GM12891 (cell line): Measurements from ENCODE around the gene ZFYVE1.

Source experiments
- DNase-seq: peaks from one replicate; pipeline ENCODE4 v3.0.0; 2011; ENCODE audit warnings: low spot score; ENCODE audit not compliant: insufficient read length
- FAIRE-seq: peaks from 2 replicates; lab custom pipeline; 2011; peaks lifted over from hg19 to GRCh38; lab: Jason Lieb, UNC
- PAX5 ChIP-seq: IDR thresholded peaks from 2 replicates; pipeline ENCODE4 v1.6.1; 2011; ENCODE audit warnings: low read length, moderate library complexity, mild to moderate bottlenecking; ENCODE audit not compliant: insufficient read depth, severe bottlenecking
- POLR2A ChIP-seq: IDR thresholded peaks from 2 replicates; pipeline ENCODE4 v1.6.1; 2011; ENCODE audit warnings: low read depth, low read length, control low read depth
- POLR2AphosphoS5 ChIP-seq: IDR thresholded peaks from 2 replicates; pipeline ENCODE4 v1.6.1; 2011; ENCODE audit warnings: low read depth, low read length, control low read depth
- POU2F2 ChIP-seq: IDR thresholded peaks from 2 replicates; pipeline ENCODE4 v1.6.1; 2011; ENCODE audit warnings: low read depth, mild to moderate bottlenecking, control low read depth, low read length, moderate library complexity
- SPI1 ChIP-seq: IDR thresholded peaks from 2 replicates; pipeline ENCODE4 v1.6.1; 2011; ENCODE audit warnings: low read depth, low read length, control low read depth
- TAF1 ChIP-seq: IDR thresholded peaks from 2 replicates; pipeline ENCODE4 v1.6.1; 2011; ENCODE audit warnings: low read depth, low read length, control low read depth

ZFYVE1 gene

DNA sequence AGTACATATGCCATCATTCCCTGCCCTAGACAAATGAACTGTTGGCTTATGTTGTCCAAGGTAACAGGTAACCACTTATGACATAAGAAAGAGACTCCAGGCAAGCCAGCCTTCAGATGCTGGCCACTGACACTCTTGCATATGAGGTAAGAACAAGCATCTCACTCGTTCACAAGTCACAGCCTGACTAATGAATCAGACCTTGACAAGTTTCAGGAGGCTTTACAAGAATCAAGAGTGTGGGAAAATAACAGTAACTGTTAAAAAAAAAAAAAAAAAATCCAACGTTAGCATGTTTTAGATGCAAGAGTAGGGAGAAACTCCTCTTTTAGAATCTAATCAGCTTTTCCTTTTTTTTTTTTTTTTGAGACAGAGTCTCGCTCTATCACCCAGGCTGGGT lies 40.7 kb downstream of the ZFYVE1 start:
- no peak for DNase-seq
- TF ChIP-seq POU2F2 (no peak), POLR2AphosphoS5 (no peak), PAX5 (no peak), SPI1 (no peak), POLR2A (no peak), TAF1 (no peak)
- no peak for FAIRE-seq

DNA sequence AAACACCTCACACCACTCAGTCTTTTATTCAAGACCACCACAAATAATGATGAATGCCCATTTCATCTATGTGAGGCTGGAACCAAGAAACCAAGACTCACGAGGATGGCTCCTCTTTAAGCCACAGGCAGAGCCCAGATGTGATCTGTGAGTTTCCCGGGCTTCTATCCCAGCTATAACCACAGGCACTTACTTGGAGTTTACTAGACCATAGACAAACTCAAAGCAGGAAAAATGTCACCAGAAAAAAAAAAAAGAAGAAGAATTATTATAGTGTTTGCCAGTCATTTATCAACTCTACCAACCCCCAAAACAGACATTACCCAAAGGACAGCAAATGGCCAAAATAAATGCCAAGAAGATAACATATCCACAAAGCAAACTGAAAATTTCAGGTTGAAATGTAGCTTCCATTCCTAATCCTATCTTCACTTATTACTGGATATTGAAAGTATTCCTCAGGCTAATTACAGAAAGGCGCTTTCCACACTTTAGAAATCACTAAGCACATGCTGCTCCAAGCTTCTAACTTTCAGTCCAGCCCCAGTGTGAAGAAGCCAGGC lies 44.7 kb downstream of the ZFYVE1 start:
- no peak for TF ChIP-seq POU2F2
- no peak for TF ChIP-seq SPI1
- no peak for TF ChIP-seq TAF1
- TF ChIP-seq POLR2AphosphoS5, result no peak
- TF ChIP-seq POLR2A, result no peak
- no peak for TF ChIP-seq PAX5

DNA sequence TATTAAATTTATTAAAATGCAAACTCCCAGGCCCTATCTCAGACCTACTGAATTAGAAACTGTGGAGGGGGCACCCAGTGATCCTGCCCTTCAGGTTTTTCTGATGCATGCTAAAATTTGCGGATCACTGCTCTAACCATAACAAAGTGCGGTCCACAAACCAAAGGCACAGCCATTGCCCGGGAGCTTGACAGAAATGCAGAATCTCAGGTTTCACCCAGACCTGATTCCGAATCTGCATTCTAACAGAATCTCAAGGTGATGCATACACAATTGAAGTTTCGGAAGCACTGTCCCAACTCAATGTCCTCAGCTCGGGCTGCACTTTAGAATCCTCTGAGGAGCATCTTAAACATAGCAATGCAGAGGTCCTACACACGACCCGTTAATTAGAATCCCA lies 46.0 kb downstream of the ZFYVE1 start:
- FAIRE-seq (no peak), DNase-seq (no peak)
- TF ChIP-seq TAF1 (no peak), PAX5 (no peak), POLR2A (no peak), POU2F2 (no peak), SPI1 (no peak), POLR2AphosphoS5 (no peak)

More for the DNA sequence above, 44.7 kb downstream of the ZFYVE1 start:
- FAIRE-seq (no peak), DNase-seq (no peak)

DNA sequence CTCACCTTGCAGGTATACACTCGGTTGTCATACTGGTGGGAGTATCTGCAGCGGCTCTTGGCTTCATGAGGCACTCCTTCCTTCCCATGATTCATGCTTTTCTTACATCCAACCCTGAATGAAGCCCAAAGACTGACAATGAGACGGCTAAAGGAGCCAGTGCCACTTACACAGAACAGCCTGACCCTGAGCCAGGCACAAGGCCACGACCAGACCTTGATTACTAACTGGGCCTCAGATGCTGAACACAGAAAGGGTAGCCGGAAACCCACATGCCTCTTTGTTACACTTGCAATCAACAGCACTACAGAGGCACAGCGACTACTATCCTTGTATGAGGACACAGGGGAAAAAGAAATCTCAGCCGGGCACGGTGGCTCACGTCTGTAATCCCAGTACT lies 48.0 kb downstream of the ZFYVE1 start:
- no peak for FAIRE-seq
- TF ChIP-seq PAX5, result no peak
- TF ChIP-seq SPI1, result no peak
- no peak for TF ChIP-seq TAF1
- TF ChIP-seq POLR2AphosphoS5, result no peak
- DNase-seq, result no peak

DNA sequence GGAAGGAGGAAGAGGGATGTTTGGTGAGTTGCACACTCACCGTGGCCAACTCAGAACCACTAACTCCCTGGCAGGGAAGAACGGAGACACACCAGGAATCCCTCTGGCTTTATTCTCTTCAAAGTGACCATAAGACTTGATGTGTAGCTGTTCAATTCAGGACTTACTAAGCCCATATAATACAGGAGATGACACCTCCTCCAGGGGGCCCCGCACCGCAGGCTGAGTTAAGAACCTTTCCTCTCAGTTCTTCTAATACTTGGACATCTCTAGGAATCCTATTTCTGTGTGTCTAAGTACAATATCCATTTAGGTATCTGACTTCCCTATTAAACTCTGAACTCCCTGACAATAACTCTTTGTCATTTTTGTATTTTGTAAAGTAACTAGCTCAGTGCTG lies 51.1 kb downstream of the ZFYVE1 start:
- DNase-seq (no peak), FAIRE-seq (no peak)
- TF ChIP-seq PAX5, result no peak
- TF ChIP-seq TAF1, result no peak
- TF ChIP-seq POU2F2, result no peak
- no peak for TF ChIP-seq SPI1
- TF ChIP-seq POLR2AphosphoS5, result no peak
- no peak for TF ChIP-seq POLR2A

DNA sequence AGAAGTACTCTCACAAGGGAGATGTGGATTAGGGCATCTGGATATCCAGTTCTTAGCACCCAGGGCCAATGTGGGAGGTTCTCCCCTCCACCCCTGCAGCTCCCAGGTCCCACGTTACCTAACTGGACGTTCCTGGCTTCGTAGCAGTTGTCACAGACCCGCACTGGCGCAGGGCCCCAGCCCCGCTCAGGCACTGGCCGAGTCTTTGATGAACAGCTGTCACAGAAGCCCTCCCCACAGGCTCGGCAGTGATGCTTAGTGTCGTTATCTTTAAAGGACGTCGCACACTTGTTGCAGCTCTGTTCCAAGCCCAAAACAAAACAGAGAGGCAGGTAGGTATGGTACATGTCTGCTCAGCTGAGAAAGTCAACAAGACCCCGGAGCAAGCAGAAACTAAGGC lies 52.2 kb downstream of the ZFYVE1 start:
- DNase-seq, result no peak
- no peak for FAIRE-seq
- no peak for TF ChIP-seq PAX5
- TF ChIP-seq POU2F2, result no peak
- TF ChIP-seq POLR2AphosphoS5, result no peak
- no peak for TF ChIP-seq TAF1
- TF ChIP-seq SPI1, result no peak
- no peak for TF ChIP-seq POLR2A

DNA sequence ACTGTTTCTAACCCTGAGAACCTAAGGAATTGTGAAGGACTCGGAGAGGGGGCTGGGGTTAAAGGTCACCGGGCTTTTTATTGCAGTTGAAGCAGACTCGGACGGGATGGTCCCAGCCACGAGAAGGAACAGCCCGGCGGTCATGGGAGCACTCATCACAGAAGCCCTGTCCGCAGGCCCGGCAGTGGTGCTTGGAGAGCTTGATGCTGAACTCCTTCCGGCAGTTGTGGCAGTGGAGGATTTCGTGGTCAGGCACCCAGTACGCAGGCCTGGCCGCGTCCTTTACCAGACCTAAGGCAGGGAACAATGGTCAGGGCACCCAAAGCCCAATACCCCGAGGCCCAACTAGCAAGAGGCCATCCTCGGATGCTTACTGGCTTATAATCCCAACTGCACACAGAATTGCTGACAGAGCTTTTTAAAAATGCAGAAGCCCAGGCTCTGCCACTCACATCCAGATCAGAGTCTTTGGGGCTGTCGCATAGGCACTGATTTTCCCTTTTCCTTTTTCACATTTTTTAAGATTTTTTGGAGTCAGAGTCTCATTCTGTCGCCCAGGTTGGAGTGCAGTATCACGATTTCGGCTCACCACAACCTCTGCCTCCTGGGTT lies 56.0 kb downstream of the ZFYVE1 start:
- DNase-seq (no peak), FAIRE-seq (no peak)
- TF ChIP-seq POLR2A, result no peak
- TF ChIP-seq POLR2AphosphoS5, result no peak
- TF ChIP-seq PAX5, result no peak
- TF ChIP-seq SPI1, result no peak
- TF ChIP-seq TAF1, result no peak
- no peak for TF ChIP-seq POU2F2

DNA sequence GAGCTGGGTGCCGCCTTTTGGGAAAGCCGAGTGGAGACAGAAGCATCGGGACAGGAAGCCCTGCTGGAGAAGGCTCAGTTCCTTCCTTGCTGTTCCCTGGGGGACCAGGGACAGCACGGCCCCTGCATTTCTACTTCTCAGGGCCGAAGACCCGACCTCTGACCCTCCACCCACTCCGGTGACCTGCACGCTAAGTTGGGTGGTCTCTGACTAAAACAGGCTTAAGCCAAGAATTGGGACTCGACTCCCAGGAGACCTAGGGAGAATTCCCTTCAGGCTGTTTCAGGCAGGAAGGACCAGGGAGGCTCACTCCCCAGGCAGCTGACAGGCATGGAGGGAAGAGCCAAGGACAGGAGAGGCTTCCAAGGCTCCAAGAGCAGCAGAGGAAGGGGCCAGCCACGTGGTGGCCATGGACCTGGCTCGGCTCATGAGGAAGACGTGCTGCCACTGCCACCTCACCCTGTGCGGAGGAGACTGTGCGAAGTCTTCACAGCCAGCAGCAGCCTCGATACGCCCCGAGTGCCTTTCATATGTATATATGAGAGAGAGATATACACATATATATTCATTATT lies 56.8 kb downstream of the ZFYVE1 start:
- TF ChIP-seq POU2F2 (no peak), TAF1 (no peak), POLR2AphosphoS5 (no peak), POLR2A (no peak), SPI1 (no peak), PAX5 (no peak)
- FAIRE-seq (no peak), DNase-seq (no peak)

DNA sequence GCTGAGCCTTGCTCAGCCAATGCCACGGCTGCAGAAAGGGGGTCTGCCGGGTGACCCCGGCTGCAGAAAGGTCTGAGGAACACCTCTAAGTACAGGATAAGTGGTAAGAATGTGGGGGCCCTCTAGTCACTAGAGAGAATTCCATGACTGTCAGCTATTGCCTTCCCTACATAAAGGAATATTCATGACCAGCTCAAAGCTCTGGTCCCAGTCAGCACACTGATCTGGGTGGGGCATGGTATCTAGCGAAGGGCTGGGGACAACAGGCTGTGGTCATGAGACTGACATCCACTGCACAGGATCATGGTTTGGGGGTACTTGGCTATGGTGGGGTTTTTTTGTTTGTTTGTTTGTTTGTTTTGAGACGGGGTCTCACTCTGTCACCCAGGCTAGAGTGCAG lies 58.6 kb downstream of the ZFYVE1 start:
- FAIRE-seq (no peak), DNase-seq (no peak)
- TF ChIP-seq SPI1, result no peak
- TF ChIP-seq POLR2A, result no peak
- TF ChIP-seq POLR2AphosphoS5, result no peak
- no peak for TF ChIP-seq PAX5
- no peak for TF ChIP-seq POU2F2
- TF ChIP-seq TAF1, result no peak

DNA sequence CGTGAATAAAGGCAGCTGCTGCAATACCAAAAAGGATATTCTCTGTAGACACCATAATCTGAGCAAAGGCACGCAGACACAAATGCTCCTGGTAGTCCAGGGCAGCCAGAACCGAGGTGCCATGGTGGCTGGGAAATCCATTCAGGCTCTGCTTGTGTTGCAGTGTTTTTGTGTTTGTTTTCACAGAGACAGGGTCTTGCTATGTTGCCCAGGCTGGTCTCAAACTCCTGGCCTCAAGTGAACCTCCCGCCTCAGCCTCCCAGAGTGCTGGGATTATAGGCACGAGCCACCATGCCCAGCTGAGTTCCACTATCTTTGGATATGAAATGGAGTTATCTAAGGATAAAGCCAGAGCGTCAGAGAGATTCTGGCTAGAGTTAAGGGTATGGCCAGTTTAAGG lies 60.9 kb downstream of the ZFYVE1 start:
- DNase-seq (no peak), FAIRE-seq (no peak)
- TF ChIP-seq POLR2AphosphoS5, result no peak
- no peak for TF ChIP-seq TAF1
- no peak for TF ChIP-seq POLR2A
- TF ChIP-seq POU2F2, result no peak
- no peak for TF ChIP-seq PAX5
- TF ChIP-seq SPI1, result no peak
